ENCODE results near the gene MAGEB16.
A peak's percentile ranks its signal among the peaks of the same experiment; 100 is the strongest.

MAGEB16 gene

GRCh38 chrX:35841872-35842271, 43.7 kb downstream of the MAGEB16 start:
- peak overlapping the region; percentile 79 for H3K27ac ChIP-seq (replicated peaks)
- peak in 1 of 2 experiments; percentile 6 for DNase-seq (ENCODE audit: low read depth in 1 of 2, low spot score in 1 of 2)
- TF ChIP-seq POLR2AphosphoS5 (IDR thresholded peaks at IDR 0.05; ENCODE audit: low read depth) (no peak), CTCF (IDR thresholded peaks at IDR 0.05; ENCODE audit: insufficient read depth, low read length) (no peak), SPI1 (IDR thresholded peaks at IDR 0.05; ENCODE audit: borderline replicate concordance, low read depth) (no peak), GABPA (IDR thresholded peaks at IDR 0.05; ENCODE audit: low read depth) (no peak)
- TF ChIP-seq, protein P1, sequence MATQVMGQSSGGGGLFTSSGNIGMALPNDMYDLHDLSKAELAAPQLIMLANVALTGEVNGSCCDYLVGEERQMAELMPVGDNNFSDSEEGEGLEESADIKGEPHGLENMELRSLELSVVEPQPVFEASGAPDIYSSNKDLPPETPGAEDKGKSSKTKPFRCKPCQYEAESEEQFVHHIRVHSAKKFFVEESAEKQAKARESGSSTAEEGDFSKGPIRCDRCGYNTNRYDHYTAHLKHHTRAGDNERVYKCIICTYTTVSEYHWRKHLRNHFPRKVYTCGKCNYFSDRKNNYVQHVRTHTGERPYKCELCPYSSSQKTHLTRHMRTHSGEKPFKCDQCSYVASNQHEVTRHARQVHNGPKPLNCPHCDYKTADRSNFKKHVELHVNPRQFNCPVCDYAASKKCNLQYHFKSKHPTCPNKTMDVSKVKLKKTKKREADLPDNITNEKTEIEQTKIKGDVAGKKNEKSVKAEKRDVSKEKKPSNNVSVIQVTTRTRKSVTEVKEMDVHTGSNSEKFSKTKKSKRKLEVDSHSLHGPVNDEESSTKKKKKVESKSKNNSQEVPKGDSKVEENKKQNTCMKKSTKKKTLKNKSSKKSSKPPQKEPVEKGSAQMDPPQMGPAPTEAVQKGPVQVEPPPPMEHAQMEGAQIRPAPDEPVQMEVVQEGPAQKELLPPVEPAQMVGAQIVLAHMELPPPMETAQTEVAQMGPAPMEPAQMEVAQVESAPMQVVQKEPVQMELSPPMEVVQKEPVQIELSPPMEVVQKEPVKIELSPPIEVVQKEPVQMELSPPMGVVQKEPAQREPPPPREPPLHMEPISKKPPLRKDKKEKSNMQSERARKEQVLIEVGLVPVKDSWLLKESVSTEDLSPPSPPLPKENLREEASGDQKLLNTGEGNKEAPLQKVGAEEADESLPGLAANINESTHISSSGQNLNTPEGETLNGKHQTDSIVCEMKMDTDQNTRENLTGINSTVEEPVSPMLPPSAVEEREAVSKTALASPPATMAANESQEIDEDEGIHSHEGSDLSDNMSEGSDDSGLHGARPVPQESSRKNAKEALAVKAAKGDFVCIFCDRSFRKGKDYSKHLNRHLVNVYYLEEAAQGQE (IDR thresholded peaks at IDR 0.05; ENCODE audit: insufficient replicate concordance, low read depth): no peak
- H3K4me3 ChIP-seq (replicated peaks; ENCODE audit: insufficient read depth, low read length): no peak overlapping the region
- no peaks in the 10 kb centered on the region for H3K27me3 ChIP-seq (ENCODE audit: insufficient read depth, poor library complexity, severe bottlenecking)

GRCh38 chrX:35842674-35843073, 44.5 kb downstream of the MAGEB16 start:
- no peak overlapping the region for H3K4me3 ChIP-seq (replicated peaks; ENCODE audit: insufficient read depth, low read length)
- peak overlapping the region; percentile 79 for H3K27ac ChIP-seq (replicated peaks)
- H3K27me3 ChIP-seq (ENCODE audit: insufficient read depth, poor library complexity, severe bottlenecking): no peaks in the 10 kb centered on the region
- TF ChIP-seq SPI1 (IDR thresholded peaks at IDR 0.05; ENCODE audit: borderline replicate concordance, low read depth): peak; percentile 53; the same call in 1 of the 2 replicates
- no peak for TF ChIP-seq GABPA (IDR thresholded peaks at IDR 0.05; ENCODE audit: low read depth)
- TF ChIP-seq CTCF (IDR thresholded peaks at IDR 0.05; ENCODE audit: insufficient read depth, low read length): no peak
- DNase-seq (ENCODE audit: low read depth in 1 of 2, low spot score in 1 of 2): peak in 1 of 2 experiments; percentile 61

DNA sequence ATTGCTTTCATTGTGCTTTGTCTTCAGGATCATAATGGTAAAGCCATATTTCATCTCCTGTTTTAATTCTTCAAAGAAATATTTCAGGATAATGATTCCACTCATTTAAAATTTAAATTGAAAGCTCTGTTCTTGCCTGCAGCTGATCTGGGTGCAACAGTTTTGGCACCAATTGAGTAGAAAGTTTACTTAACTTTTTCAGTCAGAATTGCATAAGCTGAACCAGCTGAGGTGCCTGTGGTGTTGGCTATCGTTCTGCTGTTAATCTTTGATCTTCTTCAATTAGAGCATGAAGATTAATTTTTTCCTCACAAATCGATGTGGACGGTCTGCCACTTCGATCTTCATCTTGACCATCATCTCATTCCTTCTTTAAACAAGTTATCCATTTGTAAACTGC, 49.6 kb downstream of the MAGEB16 start:
- H3K27ac ChIP-seq (replicated peaks): no peak overlapping the region
- DNase-seq (ENCODE audit: low read depth in 1 of 2, low spot score in 1 of 2): no peak
- H3K27me3 ChIP-seq (ENCODE audit: insufficient read depth, poor library complexity, severe bottlenecking): no peaks in the 10 kb centered on the region
- TF ChIP-seq CTCF (IDR thresholded peaks at IDR 0.05; ENCODE audit: insufficient read depth, low read length) (no peak), SPI1 (IDR thresholded peaks at IDR 0.05; ENCODE audit: borderline replicate concordance, low read depth) (no peak)
- TF ChIP-seq, protein P1 (IDR thresholded peaks at IDR 0.05; ENCODE audit: insufficient replicate concordance, low read depth): no peak
- no peak overlapping the region for H3K4me3 ChIP-seq (replicated peaks; ENCODE audit: insufficient read depth, low read length)
